DMS53 (cell line): ENCODE data around the gene ATP10A.

ENCODE experiments used
- DNase-seq: peaks from one replicate; lab custom pipeline; 2025; lab: John Stamatoyannopoulos, UW

ATP10A gene

DNA sequence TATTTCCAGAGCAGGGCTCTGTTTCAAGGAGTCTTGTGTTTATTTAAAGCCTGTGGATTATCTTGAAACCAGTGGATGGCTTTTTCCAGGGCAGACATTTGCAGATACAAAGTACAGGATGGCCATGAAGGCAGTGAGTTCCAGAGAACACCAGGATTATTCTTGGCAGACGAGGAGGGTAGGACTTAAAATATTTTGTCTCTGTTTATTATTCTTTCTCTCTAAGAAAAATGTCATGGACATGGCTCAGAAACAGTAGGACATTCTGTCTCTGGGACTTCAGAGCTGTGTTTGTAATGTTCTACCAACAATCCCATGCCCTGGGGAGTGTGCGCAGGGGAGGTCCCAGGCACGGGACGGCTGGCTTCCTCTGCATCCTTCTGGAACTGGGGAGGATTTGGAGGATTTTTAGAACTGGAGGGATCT lies 125.9 kb downstream of the ATP10A start:
- DNase-seq = no peak

GRCh38 chr15:25736461-25736860 lies 126.7 kb downstream of the ATP10A start:
- no peak for DNase-seq

DNA sequence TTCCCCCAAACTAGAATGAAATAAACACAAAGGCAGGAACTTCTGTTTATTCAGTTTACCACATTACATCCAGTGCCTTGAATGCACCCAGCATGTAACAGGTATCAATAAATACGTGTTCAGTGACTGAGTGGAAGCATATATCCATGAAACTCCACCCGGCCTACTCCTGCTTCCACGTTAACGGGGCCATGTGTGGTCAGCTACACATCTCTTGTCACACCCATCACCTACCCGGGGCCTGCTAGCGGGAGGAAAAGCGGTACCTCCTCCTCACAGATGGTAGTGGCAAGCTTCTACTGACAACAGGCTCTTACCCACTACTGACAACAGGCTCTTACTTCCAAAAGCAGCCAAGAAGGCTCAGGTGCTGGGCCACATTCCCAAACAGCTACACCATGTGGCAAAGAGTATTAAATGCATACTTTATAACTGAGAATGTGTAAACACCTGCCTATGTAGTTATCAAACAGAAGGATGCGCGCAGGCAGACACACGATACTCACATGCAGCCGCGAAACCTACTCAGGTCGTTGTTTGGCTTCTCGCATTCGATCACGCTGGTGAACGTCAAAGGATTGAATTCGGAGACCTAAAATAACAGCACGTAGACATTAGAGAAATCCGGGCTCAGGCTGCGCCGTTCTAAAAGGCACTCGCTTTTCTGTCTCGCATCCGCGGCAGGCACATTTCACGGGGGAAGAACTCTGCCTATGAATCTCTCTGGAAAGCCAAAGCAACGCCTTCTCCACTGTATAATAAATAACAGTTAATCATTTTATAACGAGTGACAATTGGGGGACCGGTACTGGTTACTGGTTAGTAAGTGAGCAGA lies 127.4 kb downstream of the ATP10A start:
- DNase-seq = no peak

DNA sequence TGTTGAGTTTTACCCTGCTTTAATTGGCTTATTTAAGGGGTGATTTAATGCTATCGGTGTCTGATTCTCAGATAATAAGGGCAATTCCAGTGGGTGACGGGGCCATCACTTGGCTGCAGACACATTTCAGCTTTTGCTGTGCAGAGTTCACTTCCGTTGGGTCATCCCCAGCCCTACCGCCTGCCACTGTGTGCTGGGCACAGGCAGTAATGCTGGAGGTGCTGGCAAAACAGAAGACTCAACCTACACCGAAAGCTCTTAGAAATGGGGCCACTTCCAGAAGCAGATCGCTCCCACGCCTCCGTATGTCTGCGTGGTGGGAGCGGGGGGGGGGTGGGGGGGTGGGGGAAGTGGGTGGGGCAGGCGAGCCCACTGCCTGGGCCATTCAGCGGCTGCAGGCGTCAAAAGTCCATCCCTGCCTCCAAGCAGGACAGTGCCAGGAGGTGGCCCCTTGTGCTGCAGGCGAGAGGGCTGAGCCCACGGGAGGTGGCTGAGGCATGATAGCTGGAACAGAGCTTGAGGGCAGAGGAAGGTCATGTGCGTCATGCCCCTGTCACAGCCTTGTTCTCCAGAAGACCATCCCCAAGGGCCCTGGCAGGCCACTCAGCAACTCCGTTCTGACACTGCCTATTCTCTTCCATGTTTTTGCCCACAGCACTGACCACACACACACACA lies 128.3 kb downstream of the ATP10A start:
- DNase-seq = no peak

DNA sequence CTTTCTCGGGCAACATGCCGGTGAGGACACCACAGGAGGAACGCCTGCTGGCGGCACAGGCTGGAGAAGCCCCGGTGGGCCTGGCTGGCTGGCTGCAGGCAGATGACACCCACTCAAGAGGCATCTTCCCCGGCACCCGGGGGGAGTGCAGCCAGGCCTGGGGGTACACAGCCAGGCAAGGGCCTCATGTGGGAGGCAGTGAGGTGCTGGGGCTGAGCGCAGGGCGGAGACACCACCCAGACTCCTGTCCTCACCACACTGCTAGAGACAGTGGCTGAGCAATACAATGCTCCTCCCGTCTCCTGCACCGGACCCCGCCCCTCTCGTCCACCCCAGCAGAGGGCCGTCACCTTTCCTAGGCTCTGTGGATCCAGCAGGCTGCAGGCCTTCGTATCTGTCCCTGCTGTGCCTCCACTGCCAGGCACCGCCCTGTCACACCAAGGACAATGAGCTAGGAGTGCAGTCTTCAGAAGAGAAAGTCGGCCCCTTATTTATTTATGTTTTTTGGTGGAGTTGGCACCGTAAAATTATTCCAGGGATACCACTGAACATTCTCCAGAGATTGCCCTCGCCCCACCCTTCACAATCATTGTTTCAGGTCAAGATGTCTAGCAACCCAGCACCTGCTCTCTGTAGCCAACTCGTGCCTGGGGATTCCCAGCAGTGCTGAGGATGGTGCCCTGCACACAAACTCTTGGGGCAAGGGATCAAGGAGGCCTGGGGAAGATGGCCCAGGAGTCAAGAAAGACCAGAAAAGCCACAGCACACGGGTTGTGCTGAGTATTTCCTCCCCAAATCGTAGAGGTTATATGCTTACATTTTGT lies 129.1 kb downstream of the ATP10A start:
- DNase-seq = no peak

DNA sequence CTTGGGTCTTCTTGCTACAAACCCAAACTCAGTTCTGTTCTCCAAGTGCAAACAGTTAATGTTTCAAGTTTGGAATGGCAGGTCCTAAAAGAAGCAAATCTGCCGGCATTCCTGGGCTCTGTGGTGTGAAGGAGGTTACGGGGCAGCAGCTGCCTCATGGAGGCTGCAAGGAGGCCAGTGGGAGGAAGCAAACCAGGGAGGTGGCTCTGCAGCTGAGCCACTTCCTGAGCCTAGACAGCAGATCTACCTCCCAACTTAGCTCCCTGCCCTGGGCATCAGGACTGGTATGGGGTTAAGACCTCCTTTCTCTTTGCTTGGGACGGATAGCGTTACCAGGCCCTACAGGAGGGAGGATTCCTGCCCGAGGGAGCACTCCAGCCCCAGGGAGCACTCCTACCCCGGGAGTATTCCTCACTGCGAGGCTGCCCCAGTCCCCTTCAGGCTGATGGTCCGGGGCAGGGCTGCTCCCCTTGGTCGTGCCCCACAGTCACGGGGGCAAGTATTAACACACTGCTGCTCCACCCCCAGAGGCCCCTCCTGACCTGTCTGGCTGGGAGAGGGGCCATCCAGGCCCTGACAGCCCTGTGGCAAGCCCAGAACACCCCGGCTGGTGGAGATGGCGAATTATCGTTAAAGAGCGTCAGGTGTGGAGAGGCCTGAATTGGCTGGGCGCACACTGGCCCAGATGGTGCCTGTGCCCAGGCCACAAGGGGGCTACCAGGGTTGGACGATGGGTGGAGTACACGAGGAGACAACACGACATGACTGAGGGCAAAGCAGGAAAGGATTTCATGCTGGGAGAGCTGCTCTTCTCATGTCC lies 129.9 kb downstream of the ATP10A start:
- DNase-seq = no peak

- no peak for DNase-seq
Measured at GRCh38 chr15:25732191-25732590, 130.9 kb downstream of the ATP10A start.

- no peak for DNase-seq
Measured at GRCh38 chr15:25731411-25731810, 131.7 kb downstream of the ATP10A start.

GRCh38 chr15:25730918-25731317 lies 132.2 kb downstream of the ATP10A start:
- no peak for DNase-seq

DNA sequence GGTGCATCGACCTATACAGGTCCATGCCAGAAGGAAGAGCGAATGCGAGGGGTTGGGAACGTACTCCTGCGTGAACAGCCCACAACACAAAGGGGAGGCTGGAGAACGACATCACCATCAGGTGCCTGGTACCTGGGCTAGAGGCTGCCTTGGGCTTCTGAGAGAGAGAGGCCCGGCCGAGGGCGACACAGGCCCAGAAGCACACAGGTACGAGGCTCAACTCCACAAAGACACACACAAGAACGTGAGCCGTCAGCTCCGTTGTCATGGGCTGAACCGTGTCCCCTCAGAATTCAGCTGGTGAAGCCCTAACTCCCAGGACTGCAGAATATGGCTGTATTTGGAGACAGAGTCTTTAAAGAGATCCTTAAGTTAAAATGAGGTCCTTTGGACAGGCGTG lies 134.3 kb downstream of the ATP10A start:
- DNase-seq = no peak

DNA sequence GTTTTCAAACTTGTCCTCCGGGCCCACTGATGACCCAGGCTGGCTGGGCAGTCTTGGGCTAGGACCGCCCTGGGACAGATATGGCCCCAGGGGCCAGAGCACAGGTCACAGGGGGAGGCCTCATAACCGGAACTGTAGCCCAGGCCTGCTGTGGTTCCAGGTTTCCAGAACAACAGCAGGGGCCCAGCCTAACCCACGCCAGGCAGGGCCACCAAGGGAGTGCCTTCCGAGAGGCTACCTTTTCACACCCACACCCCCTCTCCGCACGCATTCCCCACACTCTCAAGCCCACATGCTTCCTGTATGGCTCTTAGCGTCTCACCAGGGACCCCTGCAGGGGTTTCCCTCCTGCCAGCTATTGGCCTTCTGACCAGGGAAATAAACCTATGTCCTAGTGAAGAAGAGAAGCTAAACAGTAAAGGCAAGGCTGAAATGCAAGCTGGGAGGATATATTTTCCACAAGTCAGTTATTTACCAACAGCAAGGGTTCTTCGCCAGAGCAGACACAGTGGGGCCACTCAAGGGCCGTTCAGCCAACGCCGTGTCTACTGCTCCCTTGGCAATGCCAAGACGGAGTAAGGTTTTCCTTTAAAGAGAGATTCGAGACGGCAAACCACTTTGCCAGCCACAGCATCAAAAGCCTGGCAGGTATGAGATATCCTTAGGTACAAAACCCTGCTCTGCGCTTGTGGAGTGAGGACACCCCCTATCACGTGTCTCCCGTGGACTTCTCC lies 135.1 kb downstream of the ATP10A start:
- DNase-seq = no peak

GRCh38 chr15:25727116-25727515 lies 136.0 kb downstream of the ATP10A start:
- DNase-seq = no peak

GRCh38 chr15:25725758-25726157 lies 137.4 kb downstream of the ATP10A start:
- no peak for DNase-seq

- DNase-seq = no peak
Measured at GRCh38 chr15:25724899-25725298, 138.2 kb downstream of the ATP10A start.

DNA sequence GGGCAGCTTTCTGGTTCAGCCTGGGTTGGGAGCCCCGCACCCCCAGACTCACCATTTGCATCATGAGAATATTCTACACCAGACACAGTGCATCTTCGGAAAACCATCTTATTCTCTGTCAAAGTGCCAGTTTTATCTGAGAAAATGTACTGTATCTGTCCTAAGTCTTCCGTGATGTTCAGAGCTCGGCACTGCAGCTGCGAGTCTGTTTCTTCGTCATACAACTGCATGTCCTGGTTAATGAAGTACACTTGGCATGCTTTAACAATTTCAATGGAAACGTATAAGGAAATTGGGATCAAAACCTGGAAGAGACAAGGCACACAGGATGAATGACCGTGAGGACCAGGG lies 141.5 kb downstream of the ATP10A start:
- DNase-seq = no peak

GRCh38 chr15:25719101-25719985 lies 143.8 kb downstream of the ATP10A start:
- DNase-seq = no peak

DNA sequence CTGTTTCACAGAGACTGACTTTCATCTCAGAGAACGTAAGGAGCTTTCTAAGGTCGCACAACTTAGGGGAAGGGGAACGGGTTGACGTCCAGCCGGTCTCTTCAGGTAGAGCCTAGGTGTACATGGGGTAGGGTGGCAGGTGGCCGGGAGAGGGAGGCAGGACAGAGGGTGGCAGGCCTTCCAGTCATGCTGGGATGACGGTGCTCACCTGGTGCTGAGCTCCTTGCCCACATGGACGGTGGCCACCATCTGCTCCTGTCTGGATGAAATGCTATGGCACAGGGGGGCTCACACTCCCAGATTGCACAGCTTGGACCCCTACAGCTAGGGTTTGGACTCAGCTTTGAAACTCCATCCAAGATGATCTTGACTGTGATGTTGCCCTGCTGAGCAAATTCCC lies 144.5 kb downstream of the ATP10A start:
- no peak for DNase-seq

DNA sequence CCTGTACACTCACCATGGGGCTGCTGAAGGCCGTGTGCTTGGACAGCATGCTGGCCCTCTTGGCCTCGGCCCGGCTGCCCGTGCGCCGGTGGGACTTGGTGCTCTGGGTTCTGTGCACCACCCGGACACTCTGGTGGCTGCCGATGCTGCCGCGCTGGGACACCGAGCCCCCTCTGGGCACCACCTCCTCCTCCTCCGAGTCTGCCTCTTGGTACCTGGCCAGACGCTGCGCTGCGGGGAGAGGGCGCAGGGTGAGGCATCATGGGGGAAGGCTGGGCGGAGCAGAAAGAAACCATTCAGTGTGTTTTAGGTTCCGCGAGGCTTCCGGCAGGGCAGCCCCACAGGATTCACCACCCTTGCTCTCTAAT lies 145.0 kb downstream of the ATP10A start:
- no peak for DNase-seq

GRCh38 chr15:25717457-25718168 lies 145.5 kb downstream of the ATP10A start:
- no peak for DNase-seq

GRCh38 chr15:25717127-25717456 lies 146.0 kb downstream of the ATP10A start:
- DNase-seq = no peak
